ENCODE results near the gene ARL2BP.
"Not testable (repeated sequence)": the region's sequence is repeated elsewhere in the genome, so short reads cannot be mapped to it uniquely, and the experiment has no call there.

ARL2BP gene

GRCh38 chr16:57244767-57245471 lies at the start of gene ARL2BP:
Gene ARL2BP, plus strand, starts transcription at chr16:57245259. Its CDS starts 109 bp downstream, at chr16:57245368.
- DNase-seq: peak; percentile 98

GRCh38 chr16:57196286-57196685 lies 48.8 kb upstream of the ARL2BP start:
- no peak for DNase-seq

- no peak for DNase-seq
Observed at GRCh38 chr16:57196753-57197152, 48.3 kb upstream of the ARL2BP start.

- not testable (repeated sequence) for DNase-seq
Observed at GRCh38 chr16:57200321-57200720, 44.7 kb upstream of the ARL2BP start.

- DNase-seq: not testable (repeated sequence)
Observed at GRCh38 chr16:57200926-57201325, 44.1 kb upstream of the ARL2BP start.

- no peak for DNase-seq
Observed at GRCh38 chr16:57202095-57202886, 42.8 kb upstream of the ARL2BP start.

GRCh38 chr16:57203451-57203850 lies 41.6 kb upstream of the ARL2BP start:
- DNase-seq: no peak

GRCh38 chr16:57204675-57205074 lies 40.4 kb upstream of the ARL2BP start:
- no peak for DNase-seq

- no peak for DNase-seq
Observed at GRCh38 chr16:57208926-57209325, 36.1 kb upstream of the ARL2BP start.

- no peak for DNase-seq
Observed at GRCh38 chr16:57209780-57210179, 35.3 kb upstream of the ARL2BP start.

- no peak for DNase-seq
Observed at GRCh38 chr16:57213462-57213861, 31.6 kb upstream of the ARL2BP start.

GRCh38 chr16:57216968-57217367 lies 28.1 kb upstream of the ARL2BP start:
- DNase-seq: no peak

GRCh38 chr16:57223057-57223456 lies 22.0 kb upstream of the ARL2BP start:
- DNase-seq: no peak

GRCh38 chr16:57224651-57225335 lies 20.3 kb upstream of the ARL2BP start:
- DNase-seq: no peak

- no peak for DNase-seq
Observed at GRCh38 chr16:57225978-57226377, 19.1 kb upstream of the ARL2BP start.

- DNase-seq: no peak
Observed at GRCh38 chr16:57226701-57227621, 18.1 kb upstream of the ARL2BP start.

GRCh38 chr16:57229079-57229478 lies 16.0 kb upstream of the ARL2BP start:
- DNase-seq: no peak

GRCh38 chr16:57231821-57232350 lies 13.2 kb upstream of the ARL2BP start:
- DNase-seq: no peak

- DNase-seq: no peak
Observed at GRCh38 chr16:57233944-57234706, 10.9 kb upstream of the ARL2BP start.

- DNase-seq: no peak
Observed at GRCh38 chr16:57234707-57235092, 10.4 kb upstream of the ARL2BP start.

Data from activated CD4-positive, alpha-beta T cell treated with anti-CD3 and anti-CD28 coated beads, Interleukin-2, Interleukin-6, amounts not matched to agents 100 ng/mL and 50 ng/mL, durations not matched to agents 16 hours and 8 hours (primary cell).